Right lobe of liver (tissue), 4 donors: ENCODE data around the gene SCN7A.

Experiments used
- CTCF ChIP-seq, 4 donors: fragments of 200-600 bp in 3 of 4; fragments of 450-650 bp in 1 of 4; IDR thresholded peaks; one replicate each; pipeline versions ENCODE4 v1.5.1 to v1.8.0; 2016 to 2022; ENCODE audit warnings: antibody characterized with exemption in 4 of 4, mild to moderate bottlenecking in 2 of 4
- POLR2A ChIP-seq: fragments of 450-650 bp; IDR thresholded peaks from one replicate; pipeline ENCODE4 v1.6.1; 2017; ENCODE audit warnings: antibody characterized with exemption, mild to moderate bottlenecking
- donor health status: DM: no; HTN: no; CAD: no.
- donor health status: DM: no; HTN: no; CAD: no.
- donor health status: DM: no; HTN: yes; CAD: no.

DNA sequence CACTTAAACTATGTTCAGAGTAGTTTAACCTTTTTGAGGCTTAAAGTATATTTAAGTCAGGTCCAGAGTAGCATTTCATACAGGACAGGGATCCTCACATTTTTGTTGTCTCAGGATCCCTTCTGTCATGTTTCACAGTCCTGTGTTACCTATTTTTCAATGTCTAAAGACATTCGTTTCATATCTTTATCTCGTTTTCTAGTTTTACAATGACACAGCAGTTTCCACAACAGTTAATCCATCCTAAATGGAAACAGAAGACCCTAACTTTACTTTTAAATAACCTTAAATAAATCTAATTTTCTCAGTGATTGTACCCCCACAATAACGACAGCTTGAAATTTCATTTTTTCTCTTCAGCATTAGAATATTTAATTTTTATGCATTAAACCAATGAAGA, 101.0 kb downstream of the SCN7A start:
- TF ChIP-seq CTCF (IDR thresholded peaks at IDR 0.05) (no peak), POLR2A (no peak)
